GM10266 (cell line): ENCODE measurements around the gene CCNC.
"Not testable (repeated sequence)": the region's sequence is repeated elsewhere in the genome, so short reads cannot be mapped to it uniquely, and the experiment has no call there.

Experiments used
- DNase-seq: peaks from one replicate; pipeline ENCODE4 v3.0.0; 2012; ENCODE audit errors: extremely low spot score
- TF ChIP-seq, protein P1 (sequence below): IDR thresholded peaks from 2 replicates; pipeline ENCODE4 v1.5.1; 2012; ENCODE audit warnings: mild to moderate bottlenecking, low read depth; ENCODE audit not compliant: control insufficient read depth, insufficient read depth; ENCODE audit errors: missing control alignments

CCNC gene

DNA sequence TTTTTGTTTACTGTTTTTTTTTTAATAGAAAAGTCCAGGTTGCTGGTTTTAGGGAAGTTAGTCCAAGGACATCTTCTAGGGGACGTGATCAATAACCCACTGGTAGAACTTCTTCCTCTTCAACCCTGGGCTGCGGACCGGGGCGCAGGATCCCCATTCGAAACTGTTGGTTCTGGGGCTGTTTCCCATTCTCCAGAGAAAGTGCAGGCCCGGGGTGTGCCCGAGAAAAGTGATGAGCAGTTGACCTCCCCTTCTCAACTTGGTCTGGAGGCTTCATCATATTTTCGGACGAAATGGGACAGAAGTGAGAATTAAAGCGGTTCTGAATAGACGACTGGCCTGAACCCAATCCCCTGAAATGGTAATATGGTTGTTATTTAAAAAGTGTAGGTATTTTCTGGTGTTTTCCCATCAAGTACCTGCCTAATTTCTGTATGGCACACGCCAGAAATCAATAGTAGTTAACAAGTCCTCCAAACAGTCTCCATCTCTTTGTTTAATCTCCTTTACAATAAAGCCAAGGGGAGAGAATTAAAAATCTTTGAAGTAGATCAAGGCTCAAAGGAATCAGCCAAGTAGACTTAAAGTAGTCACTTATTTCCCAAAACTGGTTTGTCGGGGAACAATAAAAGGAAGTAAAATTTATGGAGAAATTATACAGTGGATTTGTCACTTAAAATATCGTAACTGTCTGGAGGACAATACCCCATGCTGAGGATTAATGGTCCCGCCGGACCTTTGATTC, 37.6 kb upstream of the CCNC start:
- TF ChIP-seq, protein P1, sequence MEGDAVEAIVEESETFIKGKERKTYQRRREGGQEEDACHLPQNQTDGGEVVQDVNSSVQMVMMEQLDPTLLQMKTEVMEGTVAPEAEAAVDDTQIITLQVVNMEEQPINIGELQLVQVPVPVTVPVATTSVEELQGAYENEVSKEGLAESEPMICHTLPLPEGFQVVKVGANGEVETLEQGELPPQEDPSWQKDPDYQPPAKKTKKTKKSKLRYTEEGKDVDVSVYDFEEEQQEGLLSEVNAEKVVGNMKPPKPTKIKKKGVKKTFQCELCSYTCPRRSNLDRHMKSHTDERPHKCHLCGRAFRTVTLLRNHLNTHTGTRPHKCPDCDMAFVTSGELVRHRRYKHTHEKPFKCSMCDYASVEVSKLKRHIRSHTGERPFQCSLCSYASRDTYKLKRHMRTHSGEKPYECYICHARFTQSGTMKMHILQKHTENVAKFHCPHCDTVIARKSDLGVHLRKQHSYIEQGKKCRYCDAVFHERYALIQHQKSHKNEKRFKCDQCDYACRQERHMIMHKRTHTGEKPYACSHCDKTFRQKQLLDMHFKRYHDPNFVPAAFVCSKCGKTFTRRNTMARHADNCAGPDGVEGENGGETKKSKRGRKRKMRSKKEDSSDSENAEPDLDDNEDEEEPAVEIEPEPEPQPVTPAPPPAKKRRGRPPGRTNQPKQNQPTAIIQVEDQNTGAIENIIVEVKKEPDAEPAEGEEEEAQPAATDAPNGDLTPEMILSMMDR, result no peak
- DNase-seq, result no peak

DNA sequence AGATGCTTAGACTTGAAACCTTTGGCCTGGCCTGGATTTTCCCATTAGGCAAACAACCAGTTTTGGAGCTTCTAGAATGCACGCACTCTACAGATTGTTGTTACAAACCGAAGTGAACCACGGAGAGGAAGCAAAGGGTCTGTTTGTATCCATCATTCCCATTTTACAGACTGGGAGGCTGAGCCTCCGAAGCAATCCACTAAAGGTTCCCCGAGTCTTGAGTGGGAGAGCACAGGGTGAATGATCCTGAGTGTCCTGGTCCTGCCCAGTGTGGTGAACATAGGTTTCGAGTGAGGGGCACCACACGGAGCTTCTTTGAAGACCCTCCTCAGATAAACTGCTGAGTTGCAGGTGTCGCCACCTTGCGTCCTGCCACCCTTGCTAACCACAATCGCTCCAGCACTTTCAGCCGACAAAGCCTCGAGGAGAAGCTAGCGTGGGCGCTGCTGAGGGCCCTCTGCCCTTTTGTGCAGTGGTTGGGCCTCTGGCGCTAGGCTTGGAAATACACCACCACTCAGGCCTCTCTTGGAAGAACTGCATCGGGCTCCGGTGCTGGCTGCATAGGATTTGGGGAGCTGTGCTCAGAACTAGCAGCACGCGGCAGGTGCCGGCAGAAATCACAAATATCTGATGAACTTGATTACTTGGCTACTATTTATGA, 36.7 kb upstream of the CCNC start:
- DNase-seq, result no peak
- TF ChIP-seq, protein P1, result no peak

DNA sequence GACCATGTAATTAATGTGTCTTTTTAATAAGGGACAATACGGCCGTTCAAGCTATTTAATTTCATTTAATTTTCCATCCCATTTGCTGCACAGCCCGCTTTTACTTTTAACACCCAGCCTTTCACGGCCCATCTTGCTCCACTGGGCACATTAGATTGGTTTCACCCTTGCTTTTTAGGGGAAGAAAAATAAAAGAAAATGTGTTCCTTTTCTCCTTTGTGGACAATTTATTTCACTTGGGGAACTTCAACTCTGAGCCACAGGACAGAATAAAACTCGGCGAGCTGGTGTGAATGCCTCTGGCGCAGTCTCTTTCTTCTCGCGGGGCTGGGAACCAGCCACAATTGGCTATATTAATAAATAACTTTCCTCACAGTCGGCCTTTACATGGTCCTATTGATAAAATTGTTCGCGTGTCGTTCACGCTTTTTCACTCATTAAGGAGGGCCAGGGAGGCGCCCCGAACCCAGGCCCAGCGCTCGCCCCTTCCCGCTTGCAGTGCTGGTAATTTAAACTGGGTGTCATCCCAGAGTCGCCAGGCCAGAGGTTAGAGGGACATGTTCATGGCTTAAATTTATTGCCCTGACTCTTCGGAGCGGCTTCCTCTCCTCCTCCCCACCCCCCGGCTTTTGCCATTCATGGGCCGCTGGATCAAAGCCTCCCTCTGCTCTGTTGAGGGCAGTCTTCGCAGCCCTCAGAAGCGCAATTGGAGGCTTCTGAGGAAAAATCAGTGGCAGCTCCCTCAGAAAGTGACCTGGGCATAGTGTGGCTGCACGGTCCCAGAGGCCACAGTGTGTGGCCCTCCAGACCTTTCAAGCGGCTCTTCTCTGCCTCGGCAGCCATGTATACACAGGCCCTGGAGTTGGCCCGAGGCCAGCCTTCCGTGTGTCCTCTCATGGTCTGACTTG, 36.0 kb upstream of the CCNC start:
- TF ChIP-seq, protein P1, result no peak
- DNase-seq, result no peak

DNA sequence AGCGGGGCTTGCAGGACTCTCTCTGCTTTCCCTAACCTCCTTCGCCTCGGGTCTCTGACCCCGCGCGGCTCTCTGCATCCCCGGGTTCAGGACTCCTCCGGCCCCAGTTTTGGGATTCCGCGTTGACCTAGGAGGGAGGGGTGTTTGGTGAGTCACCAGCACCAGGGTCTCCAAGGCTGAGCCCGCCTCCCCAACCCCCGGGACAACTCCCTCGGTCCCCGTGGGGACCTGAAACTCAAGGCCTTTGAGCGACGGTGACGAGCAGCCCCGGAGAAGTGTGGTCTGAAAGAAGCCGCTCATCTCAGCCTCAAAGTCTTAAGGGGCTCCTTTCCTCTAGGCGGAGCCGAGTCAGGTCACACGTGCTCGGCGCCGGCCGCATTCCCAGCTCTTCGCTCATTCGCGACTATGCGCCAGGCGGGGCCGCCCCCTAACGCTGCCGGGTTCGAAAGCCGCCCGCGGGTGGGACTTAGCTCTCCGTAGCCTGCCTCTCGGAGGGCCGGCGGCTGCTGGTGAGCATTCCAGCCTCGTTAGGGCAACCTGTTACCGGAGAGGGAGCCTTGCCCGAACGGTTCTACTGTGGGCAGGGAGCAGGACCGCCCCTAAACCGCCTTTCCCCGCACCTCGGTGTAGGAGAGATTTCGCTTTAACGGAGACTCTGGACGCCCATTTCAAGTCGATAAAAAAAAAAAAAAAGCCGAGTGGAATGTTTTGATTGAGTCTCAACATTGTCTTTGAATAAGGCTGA, 35.1 kb upstream of the CCNC start:
- no peak for DNase-seq
- TF ChIP-seq, protein P1, result no peak

DNA sequence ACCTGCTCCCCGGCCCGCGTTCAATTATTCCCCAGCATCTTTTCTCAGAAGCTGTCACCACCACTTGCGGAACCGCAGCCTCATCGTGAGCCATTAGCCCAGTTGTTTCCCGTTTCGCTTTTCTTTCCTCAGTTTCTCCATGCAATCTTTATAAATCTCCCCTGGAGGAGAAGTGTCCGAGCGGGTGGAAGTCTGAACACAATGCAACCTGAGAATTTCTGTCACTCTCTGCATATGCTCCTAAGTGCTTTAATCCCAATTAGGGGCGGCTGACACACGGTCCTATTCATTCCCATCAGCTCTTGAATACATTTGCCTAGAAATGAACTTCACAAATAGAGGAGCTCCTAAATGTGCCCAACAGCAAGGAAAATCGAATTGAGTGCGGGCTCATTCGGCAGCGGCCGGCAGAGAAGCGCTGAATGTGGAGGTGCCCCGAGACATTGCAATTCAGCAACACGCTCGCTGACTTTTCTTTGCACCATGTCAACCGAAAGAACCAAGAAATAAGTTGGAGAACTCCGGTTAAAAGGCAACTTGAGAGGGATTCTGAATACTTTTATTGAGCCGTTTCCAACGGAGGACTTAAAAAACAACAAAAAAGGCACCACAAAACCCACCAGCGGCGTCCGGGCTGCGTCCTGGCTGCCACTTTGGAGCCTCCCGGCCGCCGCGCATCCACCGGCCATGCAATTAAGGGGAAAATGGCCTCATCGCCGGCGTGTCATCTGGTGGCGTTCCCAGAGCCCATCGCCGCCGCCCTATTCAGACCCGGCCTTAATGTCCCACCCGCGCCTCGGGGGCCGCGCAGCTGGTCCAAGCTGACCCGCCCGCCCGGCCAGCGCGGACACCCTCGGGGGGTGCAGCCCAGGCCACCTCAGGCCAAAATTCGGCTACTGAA, 34.3 kb upstream of the CCNC start:
- no peak for DNase-seq
- TF ChIP-seq, protein P1, result no peak

DNA sequence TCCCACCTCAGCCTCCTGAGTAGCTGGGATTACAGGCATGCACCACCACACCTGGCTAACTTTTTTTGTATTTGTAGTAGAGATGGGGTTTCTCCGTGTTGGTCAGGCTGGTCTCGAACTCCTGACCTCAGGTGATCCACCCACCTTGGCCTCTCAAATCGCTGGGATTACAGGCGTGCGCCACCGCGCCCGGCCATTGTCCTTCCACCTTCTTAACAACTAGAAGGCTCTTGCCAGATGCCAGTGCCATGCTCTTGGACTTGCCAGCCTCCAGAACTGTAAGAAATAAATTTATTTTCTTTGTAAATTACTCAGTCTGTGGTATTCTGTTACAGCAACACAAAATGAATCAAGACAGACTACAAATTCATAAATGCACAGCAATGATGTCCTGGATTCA, 26.2 kb upstream of the CCNC start:
- DNase-seq, result not testable (repeated sequence)

DNA sequence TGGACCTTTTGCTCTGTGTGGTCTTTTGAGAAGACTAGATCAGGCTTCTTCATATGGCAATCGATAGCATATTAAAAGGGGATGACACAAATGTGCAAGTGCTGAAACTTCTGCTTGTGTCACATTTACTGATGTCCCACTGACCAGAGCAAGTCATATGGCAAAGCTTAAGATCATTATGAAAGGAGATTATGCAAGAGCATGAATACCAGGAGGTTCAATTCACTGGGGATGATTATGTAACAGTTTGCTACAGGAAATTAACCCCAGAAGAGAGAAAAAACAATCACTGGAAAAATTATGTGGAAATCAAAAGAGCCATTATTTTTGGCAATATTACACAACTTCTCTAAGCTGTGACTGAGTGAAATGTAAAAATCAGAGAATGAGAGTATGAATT, 24.4 kb upstream of the CCNC start:
- DNase-seq, result no peak
- TF ChIP-seq, protein P1, result no peak
